Activated CD4-positive, alpha-beta T cell treated with anti-CD3 and anti-CD28 coated beads, Interleukin-2, amount 10 ng/mL, durations not matched to agents 7 days and 5 days (primary cell): ENCODE data around the gene MINK1. TPM values are rescaled to one million over a fixed set of nuclear protein-coding genes. Genes with fewer than 3 reads are reported as not detected.

ENCODE experiments used
- CTCF ChIA-PET: fragments of 350-600 bp; sonication (Branson Sonifier 250); formaldehyde crosslinking; loops from one replicate; lab custom pipeline; 2021; ENCODE audit warnings: antibody characterized with exemption; lab: Charles Lee
- POLR2A ChIA-PET: fragments of 350-600 bp; sonication (Branson Sonifier 250); formaldehyde crosslinking; loops from one replicate; lab custom pipeline; 2021; ENCODE audit warnings: antibody characterized with exemption; lab: Charles Lee
- DNase-seq: peaks from one replicate; pipeline ENCODE4 v3.0.0-alpha.2; 2020
- H3K27ac Mint-ChIP-seq: one replicate; pipeline ENCODE4 v1.8.0; 2021; ENCODE audit warnings: mild to moderate bottlenecking, moderate library complexity, mixed read lengths
- H3K27me3 Mint-ChIP-seq: one replicate; pipeline ENCODE4 v1.8.0; 2021; ENCODE audit warnings: mixed read lengths
- H3K36me3 Mint-ChIP-seq: one replicate; pipeline ENCODE4 v1.8.0; 2021; ENCODE audit warnings: low read depth, mixed read lengths
- H3K4me1 Mint-ChIP-seq: one replicate; pipeline ENCODE4 v1.8.0; 2021; ENCODE audit warnings: mixed read lengths
- H3K4me3 Mint-ChIP-seq: one replicate; pipeline ENCODE4 v1.8.0; 2021; ENCODE audit warnings: mild to moderate bottlenecking, moderate library complexity, mixed read lengths
- H3K9me3 Mint-ChIP-seq: one replicate; pipeline ENCODE4 v1.8.0; 2021; ENCODE audit warnings: mixed read lengths
- total RNA-seq, 2 experiments: library from RNA; stranded (reverse); gene quantifications; one replicate each; pipeline ENCODE4 v1.2.3, GENCODE V29; 2021

MINK1 gene
- total RNA-seq, 2 experiments from 2014 or later = 112 to 133 TPM

DNA sequence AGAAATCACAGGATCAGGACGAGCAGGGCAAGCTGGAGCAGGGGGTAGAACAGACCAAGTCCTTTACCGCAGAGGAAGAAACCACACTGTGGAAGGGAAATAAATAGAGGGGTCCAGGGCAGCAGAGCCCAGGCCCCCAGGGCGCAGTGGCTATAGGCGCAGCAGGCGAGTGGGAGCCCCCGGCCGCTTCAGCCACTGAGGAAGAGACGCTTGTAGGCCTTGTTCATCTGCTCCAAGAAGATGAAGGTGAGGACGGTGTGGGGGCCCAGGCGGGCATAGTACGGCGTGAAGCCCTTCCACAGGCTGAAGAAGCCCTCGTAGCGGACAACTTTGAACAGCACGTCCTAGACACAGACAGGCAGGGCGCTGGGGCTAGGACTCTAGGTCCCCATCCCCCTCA lies 104.4 kb downstream of the MINK1 start:
- peak overlapping the region; percentile 92 for H3K4me3 Mint-ChIP-seq
- no peak for DNase-seq
- no peaks in the 10 kb centered on the region for H3K27me3 Mint-ChIP-seq
- H3K27ac Mint-ChIP-seq = no peak overlapping the region
- H3K4me1 Mint-ChIP-seq = peaks cover 51% of the 10 kb centered on the region
- peaks cover 59% of the 10 kb centered on the region for H3K36me3 Mint-ChIP-seq
- no peaks in the 10 kb centered on the region for H3K9me3 Mint-ChIP-seq
- ChIA-PET POLR2A (no interaction called here), CTCF (interaction anchor here (1.1 to 2.3 kb wide), 4 partner anchors 14 to 93 kb away, joined by 3 to 5 read pairs (median 4); no protein-coding TSS in a partner anchor)

DNA sequence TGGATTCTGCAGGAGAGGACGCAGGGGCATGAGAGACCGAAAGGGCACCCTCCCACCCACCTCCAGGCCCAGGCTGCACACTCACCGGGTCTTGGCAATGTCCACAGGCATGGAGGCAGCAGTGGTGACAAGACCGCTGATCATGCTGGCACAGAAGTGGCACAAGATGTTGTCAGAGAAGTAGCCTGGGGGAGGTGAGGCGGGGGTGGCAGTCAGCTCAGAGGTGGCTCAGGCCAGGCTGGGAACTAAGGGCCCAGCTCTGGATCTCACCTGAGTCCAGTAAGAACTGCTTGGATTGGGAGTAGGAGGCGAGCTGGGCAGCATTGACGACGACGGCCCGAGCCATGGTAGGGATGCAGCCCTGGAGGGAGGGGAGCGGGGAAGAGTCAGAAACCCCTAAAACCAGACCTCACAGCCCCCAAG lies 104.9 kb downstream of the MINK1 start:
- DNase-seq = no peak
- CTCF ChIA-PET = interaction anchor here (1.1 to 2.3 kb wide), 4 partner anchors 15 to 35 kb away, joined by 3 to 5 read pairs (median 4); partner anchors contain the start of gene CHRNE
- peaks cover 63% of the 10 kb centered on the region for H3K36me3 Mint-ChIP-seq
- POLR2A ChIA-PET = no interaction called here
- H3K9me3 Mint-ChIP-seq = no peaks in the 10 kb centered on the region
- no peaks in the 10 kb centered on the region for H3K27me3 Mint-ChIP-seq
- H3K4me3 Mint-ChIP-seq = peak overlapping the region; percentile 92
- peak overlapping the region; percentile 94 for H3K27ac Mint-ChIP-seq
- peaks cover 56% of the 10 kb centered on the region for H3K4me1 Mint-ChIP-seq

GRCh38 chr17:4938688-4939545 lies 105.8 kb downstream of the MINK1 start:
- H3K36me3 Mint-ChIP-seq = peaks cover 64% of the 10 kb centered on the region
- ChIA-PET CTCF (interaction anchor here (0.5 to 2.3 kb wide), 8 partner anchors 15 to 1494 kb away, joined by 3 to 7 read pairs (median 3); partner anchors contain the start of genes C1QBP, CHRNE and SPAG7), POLR2A (interaction anchor here (1.1 to 2.0 kb wide), 3 partner anchors 10 to 39 kb away, joined by 9 to 11 read pairs (median 10); partner anchors contain the start of genes C17orf107, PFN1 and SPAG7)
- no peaks in the 10 kb centered on the region for H3K9me3 Mint-ChIP-seq
- H3K4me3 Mint-ChIP-seq = peak overlapping the region; percentile 92
- H3K4me1 Mint-ChIP-seq = peaks cover 57% of the 10 kb centered on the region
- no peaks in the 10 kb centered on the region for H3K27me3 Mint-ChIP-seq
- no peak for DNase-seq
- H3K27ac Mint-ChIP-seq = peak overlapping the region; percentile 94

DNA sequence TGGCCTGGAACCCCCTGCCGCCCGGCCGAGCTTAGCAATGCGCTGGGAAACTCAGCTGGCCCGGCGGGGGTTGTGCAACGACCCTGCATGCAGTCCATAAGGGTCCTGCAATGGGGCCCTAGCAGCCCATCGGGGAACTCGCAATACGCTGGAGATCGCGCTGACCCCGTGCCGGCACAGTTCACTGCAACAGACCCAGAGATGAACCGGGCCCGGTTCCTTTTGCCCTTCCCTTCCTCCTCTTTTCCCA lies 106.3 kb downstream of the MINK1 start:
- Mint-ChIP-seq H3K27ac (peak overlapping the region; percentile 94), H3K9me3 (no peaks in the 10 kb centered on the region), H3K4me3 (peak overlapping the region; percentile 92), H3K27me3 (no peaks in the 10 kb centered on the region), H3K36me3 (peaks cover 67% of the 10 kb centered on the region), H3K4me1 (peaks cover 57% of the 10 kb centered on the region)
- POLR2A ChIA-PET = interaction anchor here (0.6 to 2.0 kb wide), 7 partner anchors 9 to 140 kb away, joined by 3 to 11 read pairs (median 7); partner anchors contain the start of genes C17orf107, PFN1 and SPAG7
- CTCF ChIA-PET = interaction anchor here (0.5 to 2.3 kb wide), 9 partner anchors 28 to 1493 kb away, joined by 3 to 8 read pairs (median 3); partner anchors contain the start of genes C1QBP, CAMTA2, CHRNE and SPAG7
- no peak for DNase-seq

GRCh38 chr17:4939796-4940554 lies 106.8 kb downstream of the MINK1 start, which contains the start of the genes RNF167 and SLC25A11:
Gene RNF167, plus strand, starts transcription at chr17:4940268. Its CDS starts 642 bp downstream, at chr17:4940910.
Gene SLC25A11, minus strand, starts transcription at chr17:4940046. Its CDS starts 136 bp downstream, at chr17:4939910.
- Mint-ChIP-seq H3K4me1 (peaks cover 58% of the 10 kb centered on the region), H3K27me3 (no peaks in the 10 kb centered on the region), H3K27ac (peak within 1 kb of the TSS; percentile 96), H3K4me3 (peak within 1 kb of the TSS; percentile 92), H3K36me3 (peaks cover 71% of the 10 kb centered on the region), H3K9me3 (no peaks in the 10 kb centered on the region)
- POLR2A ChIA-PET = interaction anchor here (0.6 to 2.0 kb wide), 7 partner anchors 9 to 140 kb away, joined by 3 to 11 read pairs (median 7); partner anchors contain the start of genes C17orf107, PFN1 and SPAG7
- CTCF ChIA-PET = interaction anchor here (0.9 to 1.7 kb wide), 7 partner anchors 27 to 499 kb away, joined by 3 to 8 read pairs (median 3); partner anchors contain the start of genes C17orf107, C1QBP, CAMTA2 and CHRNE
- peak; percentile 99 for DNase-seq

- H3K27me3 Mint-ChIP-seq = no peaks in the 10 kb centered on the region
- POLR2A ChIA-PET = interaction anchor here (0.5 to 2.0 kb wide), 5 partner anchors 8 to 41 kb away, joined by 3 to 11 read pairs (median 9); partner anchors contain the start of genes C17orf107, PFN1 and SPAG7
- DNase-seq = peak; percentile 67
- H3K27ac Mint-ChIP-seq = peak overlapping the region; percentile 96
- H3K36me3 Mint-ChIP-seq = peaks cover 79% of the 10 kb centered on the region
- CTCF ChIA-PET = interaction anchor here (0.9 to 1.7 kb wide), 6 partner anchors 27 to 139 kb away, joined by 3 to 8 read pairs (median 3); partner anchors contain the start of genes C17orf107, CHRNE and SPAG7
- H3K4me1 Mint-ChIP-seq = peaks cover 65% of the 10 kb centered on the region
- H3K9me3 Mint-ChIP-seq = no peaks in the 10 kb centered on the region
- H3K4me3 Mint-ChIP-seq = peak overlapping the region; percentile 92
Observed at GRCh38 chr17:4940555-4941318, 107.6 kb downstream of the MINK1 start.

DNA sequence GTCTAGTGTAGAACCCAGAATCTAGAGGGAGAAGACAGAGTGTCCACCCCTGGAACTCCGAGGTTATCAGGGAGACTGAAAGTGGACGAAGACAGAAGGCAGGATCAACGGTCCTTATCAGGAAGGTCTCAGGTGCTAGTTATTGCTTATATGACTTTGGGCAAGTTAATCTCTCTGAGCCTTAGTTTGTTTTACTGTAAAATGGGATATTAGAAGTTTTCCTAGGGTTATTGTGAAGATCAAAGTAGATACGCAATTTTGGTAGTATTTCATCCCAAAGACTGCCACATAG lies 108.1 kb downstream of the MINK1 start:
- CTCF ChIA-PET = interaction anchor here (1.5 kb wide), 1 partner anchor 30 kb away, joined by 3 read pairs; no protein-coding TSS in a partner anchor

GRCh38 chr17:4942760-4943508 lies 109.8 kb downstream of the MINK1 start:
- Mint-ChIP-seq H3K27ac (peak overlapping the region; percentile 67), H3K27me3 (no peaks in the 10 kb centered on the region), H3K9me3 (no peaks in the 10 kb centered on the region), H3K36me3 (peaks cover 83% of the 10 kb centered on the region), H3K4me3 (peak overlapping the region; percentile 92), H3K4me1 (peaks cover 51% of the 10 kb centered on the region)
- CTCF ChIA-PET = no interaction called here
- no peak for DNase-seq
- POLR2A ChIA-PET = no interaction called here

More for the DNA sequence above, 108.1 kb downstream of the MINK1 start:
- H3K4me3 Mint-ChIP-seq = peak overlapping the region; percentile 92
- H3K4me1 Mint-ChIP-seq = peaks cover 62% of the 10 kb centered on the region
- H3K36me3 Mint-ChIP-seq = peaks cover 79% of the 10 kb centered on the region
- H3K27me3 Mint-ChIP-seq = no peaks in the 10 kb centered on the region
- POLR2A ChIA-PET = interaction anchor here (0.5 to 0.7 kb wide), 2 partner anchors 22 to 41 kb away, joined by 3 to 5 read pairs; no protein-coding TSS in a partner anchor
- no peaks in the 10 kb centered on the region for H3K9me3 Mint-ChIP-seq
- peak overlapping the region; percentile 96 for H3K27ac Mint-ChIP-seq
- DNase-seq = no peak

DNA sequence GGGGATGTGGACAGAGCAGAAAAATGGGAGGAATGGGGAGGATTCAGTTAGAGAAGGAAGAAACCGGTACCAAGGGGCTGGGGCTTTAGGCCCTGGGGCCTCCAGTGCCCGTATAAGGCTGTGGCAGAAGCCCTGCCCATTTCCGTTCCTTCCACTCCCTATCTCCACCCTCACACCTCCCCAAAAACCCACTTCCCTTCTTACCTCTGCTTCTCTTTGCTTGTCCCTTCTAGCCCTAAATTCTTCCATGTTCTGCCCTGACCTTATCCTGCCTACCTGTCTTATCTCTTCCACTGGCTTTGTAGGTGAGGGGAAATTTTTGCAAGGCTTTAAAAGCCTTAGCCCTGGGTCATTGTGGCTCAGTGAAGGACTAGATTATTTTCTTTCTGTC lies 111.0 kb downstream of the MINK1 start:
- DNase-seq = peak; percentile 82
- Mint-ChIP-seq H3K36me3 (peaks cover 73% of the 10 kb centered on the region), H3K9me3 (no peaks in the 10 kb centered on the region), H3K27me3 (no peaks in the 10 kb centered on the region), H3K4me3 (peak overlapping the region; percentile 92), H3K4me1 (peaks cover 40% of the 10 kb centered on the region), H3K27ac (peak overlapping the region; percentile 99)
- ChIA-PET CTCF (no interaction called here), POLR2A (interaction anchor here (0.7 to 6.2 kb wide), 2 partner anchors 13 to 24 kb away, joined by 3 to 44 read pairs; partner anchors contain the start of gene SPAG7)

GRCh38 chr17:4944554-4945175 lies 111.5 kb downstream of the MINK1 start:
- peak; percentile 34 for DNase-seq
- Mint-ChIP-seq H3K4me3 (peak overlapping the region; percentile 92), H3K36me3 (peaks cover 72% of the 10 kb centered on the region), H3K4me1 (peaks cover 38% of the 10 kb centered on the region), H3K27me3 (no peaks in the 10 kb centered on the region), H3K27ac (peak overlapping the region; percentile 99), H3K9me3 (no peaks in the 10 kb centered on the region)
- POLR2A ChIA-PET = interaction anchor here (6.2 kb wide), 1 partner anchor 23 kb away, joined by 44 read pairs; the partner anchor contains the start of gene SPAG7
- CTCF ChIA-PET = interaction anchor here (0.9 kb wide), 1 partner anchor 24 kb away, joined by 3 read pairs; no protein-coding TSS in a partner anchor
